ENCODE measurements around the gene S100A2. TPM values are rescaled to one million over a fixed set of nuclear protein-coding genes. Genes with fewer than 3 reads are reported as not detected.

The S100A2 gene
- total and polyA plus RNA-seq, 2 of the 8 experiments (the other 6 are each of a cell fraction or from before 2014, with no cell fraction given), result 0.86 TPM; not detected in 1

GRCh38 chr1:153553096-153553495 is 12.5 kb downstream of the S100A2 start:
- H4K5ac ChIP-seq (ENCODE audit: insufficient read length, low read depth, low read length), result no peak overlapping the region
- H2BK20ac ChIP-seq (ENCODE audit: low read length), result no peak overlapping the region
- H3K36me3 ChIP-seq (ENCODE audit: control insufficient read depth in 2 of 4, insufficient read depth in 4 of 4, low read length in 3 of 4), result no peaks in the 10 kb centered on the region
- CTCF ChIA-PET (ENCODE audit: partially characterized antibody), result interaction anchor here (0.9 to 12.9 kb wide), 12 partner anchors 9 to 534 kb away, joined by 3 to 165 read pairs (median 10); partner anchors contain the start of genes S100A1, S100A13, S100A2 and S100A5
- H2BK120ac ChIP-seq (replicated peaks; ENCODE audit: low read depth, low read length), result no peak overlapping the region
- no peak overlapping the region for H4K8ac ChIP-seq (ENCODE audit: extremely low read depth, insufficient read depth, low read length)
- H2AFZ ChIP-seq (ENCODE audit: low read length), result no peak overlapping the region
- H3K79me1 ChIP-seq (ENCODE audit: low read depth, low read length), result no peaks in the 10 kb centered on the region
- H3K4ac ChIP-seq (replicated peaks; ENCODE audit: insufficient read length, low read depth, low read length), result no peak overlapping the region
- DNase-seq (ENCODE audit: low read depth in 1 of 2, low spot score in 2 of 2), result no peak
- no peak overlapping the region for H2BK15ac ChIP-seq (ENCODE audit: low read length)
- no peaks in the 10 kb centered on the region for H3K23me2 ChIP-seq (ENCODE audit: low read depth, low read length)
- H3K4me1 ChIP-seq (replicated peaks in 1 of 4; ENCODE audit: control insufficient read depth in 3 of 4, insufficient read depth in 4 of 4, low read length in 3 of 4), result peaks cover 0 to 10% (median 2%) of the 10 kb centered on the region in 4 experiments; a peak in 2 of 7 replicates
- H3K9ac ChIP-seq (replicated peaks in 1 of 4; ENCODE audit: extremely low read depth in 1 of 4, low read depth in 3 of 4, low read length in 3 of 4), result no peak overlapping the region
- H4K20me1 ChIP-seq (replicated peaks in 1 of 2; ENCODE audit: control insufficient read depth in 1 of 2, insufficient read depth in 2 of 2, low read length in 2 of 2), result no peaks in the 10 kb centered on the region
- POLR2A ChIA-PET (ENCODE audit: partially characterized antibody), result interaction anchor here (1.0 to 2.5 kb wide), 5 partner anchors 9 to 109 kb away, joined by 3 to 6 read pairs (median 6); partner anchors contain the start of gene S100A13
- H2BK12ac ChIP-seq (ENCODE audit: low read depth, low read length), result no peak overlapping the region; the same call in 1 of the 2 replicates
- FAIRE-seq, result no peak
- H2BK5ac ChIP-seq (ENCODE audit: low read depth, low read length), result no peak overlapping the region
- no peaks in the 10 kb centered on the region for H3K79me2 ChIP-seq (ENCODE audit: control insufficient read depth in 1 of 2, insufficient read depth in 2 of 2, low read length in 2 of 2)
- H3K4me2 ChIP-seq (ENCODE audit: insufficient read depth in 1 of 2, low read depth in 2 of 2, low read length in 2 of 2), result no peak overlapping the region
- 87% methylated on average over 10 of the region's 12 CpGs; no CpG with 5 or more reads in 1 of the 2 experiments for WGBS, 2 experiments (ENCODE audit: extremely low coverage in 1 of 2, insufficient coverage in 1 of 2, insufficient read length in 1 of 2, insufficient replicate concordance in 2 of 2, low coverage in 1 of 2, low lambda C conversion rate in 2 of 2, missing lambda C conversion rate in 1 of 2)
- H3K56ac ChIP-seq (replicated peaks; ENCODE audit: insufficient read length, low read depth, low read length), result no peak overlapping the region
- no peaks in the 10 kb centered on the region for H3K9me3 ChIP-seq (ENCODE audit: insufficient read depth in 2 of 2, low read depth in 1 of 2, low read length in 1 of 2)
- TF ChIP-seq RXRA (IDR thresholded peaks at IDR 0.05; ENCODE audit: insufficient read depth, low read depth, low read length), result no peak
- no peak for TF ChIP-seq NANOG (IDR thresholded peaks at IDR 0.05; ENCODE audit: insufficient read depth, low read depth, low read length, poor library complexity, severe bottlenecking)
- no peak for TF ChIP-seq KDM1A (IDR thresholded peaks at IDR 0.05; ENCODE audit: borderline replicate concordance, low read length)
- no peak for TF ChIP-seq RAD21 (IDR thresholded peaks at IDR 0.05 in 1 of 2, conservative IDR thresholded peaks at IDR 0.05 in 1 of 2; ENCODE audit: low read depth in 2 of 2, low read length in 2 of 2)
- no peak for TF ChIP-seq RBBP5 (IDR thresholded peaks at IDR 0.05; ENCODE audit: borderline replicate concordance, low read depth, low read length)
- TF ChIP-seq USF2 (IDR thresholded peaks at IDR 0.05; ENCODE audit: low read length), result no peak
- TF ChIP-seq JUND (IDR thresholded peaks at IDR 0.05; ENCODE audit: low read length), result no peak
- TF ChIP-seq CREB1 (IDR thresholded peaks at IDR 0.05), result no peak
- no peak for TF ChIP-seq HDAC6 (IDR thresholded peaks at IDR 0.05; ENCODE audit: low read depth, low read length)
- TF ChIP-seq CEBPB (IDR thresholded peaks at IDR 0.05; ENCODE audit: low read depth, low read length), result no peak
- no peak for TF ChIP-seq TAF1 (IDR thresholded peaks at IDR 0.05; ENCODE audit: low read depth, low read length)
- TF ChIP-seq YY1 (IDR thresholded peaks at IDR 0.05; ENCODE audit: low read depth, low read length), result no peak
- no peak for TF ChIP-seq SP4 (IDR thresholded peaks at IDR 0.05; ENCODE audit: low read length)
- no peak overlapping the region for H2AK5ac ChIP-seq (ENCODE audit: low read depth, low read length)
- H3K14ac ChIP-seq (ENCODE audit: insufficient read length), result no peak overlapping the region
- no peak overlapping the region for H3K4me3 ChIP-seq (ENCODE audit: extremely low read depth in 1 of 4, insufficient read depth in 2 of 4, low read depth in 3 of 4, low read length in 4 of 4)
- no peak overlapping the region for H3K27ac ChIP-seq (ENCODE audit: low read depth, low read length)
- H3K23ac ChIP-seq (ENCODE audit: insufficient read length), result no peak overlapping the region
- no peak overlapping the region for H3K18ac ChIP-seq (ENCODE audit: extremely low read depth, low read length)
- no peaks in the 10 kb centered on the region; a peak in 2 of 7 replicates for H3K27me3 ChIP-seq (replicated peaks in 1 of 4; ENCODE audit: control insufficient read depth in 3 of 4, extremely low read depth in 1 of 4, insufficient read depth in 3 of 4, low read length in 3 of 4)
- no peak overlapping the region for H4K91ac ChIP-seq (replicated peaks; ENCODE audit: insufficient read length, low read length)
